ENCODE measurements around the gene ISG15. TPM values are rescaled to one million over a fixed set of nuclear protein-coding genes. Genes with fewer than 3 reads are reported as not detected.

ISG15 gene
- total and polyA plus RNA-seq, 2 of the 13 experiments (the other 11 are each of a cell fraction or from before 2014, with no cell fraction given): 42.1 to 54.9 TPM

DNA sequence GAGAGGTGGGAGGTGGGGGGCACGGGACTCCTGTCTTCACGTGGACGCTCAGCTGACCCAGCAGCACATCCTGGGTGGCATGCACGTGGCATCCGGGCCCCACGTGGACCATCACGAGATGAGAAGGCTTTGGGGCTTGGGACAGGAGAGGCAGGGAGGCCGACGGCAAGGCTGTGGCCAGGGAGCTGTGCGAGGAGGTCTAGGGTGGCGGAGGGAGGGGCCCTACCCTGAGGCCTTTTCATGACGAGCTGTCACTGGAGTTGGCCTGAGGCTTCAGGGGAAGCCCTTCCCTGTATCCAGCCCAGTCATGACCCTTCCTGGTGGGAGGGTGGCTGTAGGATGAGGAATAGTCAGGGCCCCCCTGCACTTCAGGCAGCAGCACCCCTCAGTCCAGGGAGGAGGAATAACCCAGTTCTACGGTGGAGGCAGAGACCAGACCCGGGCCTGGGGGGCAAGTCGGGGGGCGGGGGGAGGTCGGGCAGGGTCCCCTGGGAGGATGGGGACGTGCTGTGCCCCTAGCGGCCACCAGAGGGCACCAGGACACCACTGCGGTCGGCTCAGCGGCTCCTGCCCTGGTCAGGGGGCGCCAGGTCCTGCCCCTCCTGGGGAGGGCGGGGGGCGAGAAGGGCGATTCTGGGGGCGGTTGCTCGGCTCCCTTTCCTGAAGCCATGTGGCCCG lies 29.4 kb upstream of the ISG15 start (continued):
- TF ChIP-seq, protein P1, sequence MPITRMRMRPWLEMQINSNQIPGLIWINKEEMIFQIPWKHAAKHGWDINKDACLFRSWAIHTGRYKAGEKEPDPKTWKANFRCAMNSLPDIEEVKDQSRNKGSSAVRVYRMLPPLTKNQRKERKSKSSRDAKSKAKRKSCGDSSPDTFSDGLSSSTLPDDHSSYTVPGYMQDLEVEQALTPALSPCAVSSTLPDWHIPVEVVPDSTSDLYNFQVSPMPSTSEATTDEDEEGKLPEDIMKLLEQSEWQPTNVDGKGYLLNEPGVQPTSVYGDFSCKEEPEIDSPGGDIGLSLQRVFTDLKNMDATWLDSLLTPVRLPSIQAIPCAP (CRISPR knock-in tag; IDR thresholded peaks at IDR 0.05; ENCODE audit: low read depth): no peak
- TF ChIP-seq HDAC6 (IDR thresholded peaks at IDR 0.05; ENCODE audit: low read depth, low read length): no peak
- TF ChIP-seq, protein P2, sequence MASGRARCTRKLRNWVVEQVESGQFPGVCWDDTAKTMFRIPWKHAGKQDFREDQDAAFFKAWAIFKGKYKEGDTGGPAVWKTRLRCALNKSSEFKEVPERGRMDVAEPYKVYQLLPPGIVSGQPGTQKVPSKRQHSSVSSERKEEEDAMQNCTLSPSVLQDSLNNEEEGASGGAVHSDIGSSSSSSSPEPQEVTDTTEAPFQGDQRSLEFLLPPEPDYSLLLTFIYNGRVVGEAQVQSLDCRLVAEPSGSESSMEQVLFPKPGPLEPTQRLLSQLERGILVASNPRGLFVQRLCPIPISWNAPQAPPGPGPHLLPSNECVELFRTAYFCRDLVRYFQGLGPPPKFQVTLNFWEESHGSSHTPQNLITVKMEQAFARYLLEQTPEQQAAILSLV (CRISPR knock-in tag; IDR thresholded peaks at IDR 0.05; ENCODE audit: borderline replicate concordance): no peak
- no peak for TF ChIP-seq ZNF160 (CRISPR knock-in tag; IDR thresholded peaks at IDR 0.05)
- no peak for TF ChIP-seq JUND (CRISPR knock-in tag; IDR thresholded peaks at IDR 0.05)
- no peak for TF ChIP-seq FOXA1 (IDR thresholded peaks at IDR 0.05)
- TF ChIP-seq FOXA1 (CRISPR knock-in tag; IDR thresholded peaks at IDR 0.05): no peak
- no peak for TF ChIP-seq RBFOX2 (IDR thresholded peaks at IDR 0.05; ENCODE audit: low read depth, low read length)
- TF ChIP-seq, protein P3, sequence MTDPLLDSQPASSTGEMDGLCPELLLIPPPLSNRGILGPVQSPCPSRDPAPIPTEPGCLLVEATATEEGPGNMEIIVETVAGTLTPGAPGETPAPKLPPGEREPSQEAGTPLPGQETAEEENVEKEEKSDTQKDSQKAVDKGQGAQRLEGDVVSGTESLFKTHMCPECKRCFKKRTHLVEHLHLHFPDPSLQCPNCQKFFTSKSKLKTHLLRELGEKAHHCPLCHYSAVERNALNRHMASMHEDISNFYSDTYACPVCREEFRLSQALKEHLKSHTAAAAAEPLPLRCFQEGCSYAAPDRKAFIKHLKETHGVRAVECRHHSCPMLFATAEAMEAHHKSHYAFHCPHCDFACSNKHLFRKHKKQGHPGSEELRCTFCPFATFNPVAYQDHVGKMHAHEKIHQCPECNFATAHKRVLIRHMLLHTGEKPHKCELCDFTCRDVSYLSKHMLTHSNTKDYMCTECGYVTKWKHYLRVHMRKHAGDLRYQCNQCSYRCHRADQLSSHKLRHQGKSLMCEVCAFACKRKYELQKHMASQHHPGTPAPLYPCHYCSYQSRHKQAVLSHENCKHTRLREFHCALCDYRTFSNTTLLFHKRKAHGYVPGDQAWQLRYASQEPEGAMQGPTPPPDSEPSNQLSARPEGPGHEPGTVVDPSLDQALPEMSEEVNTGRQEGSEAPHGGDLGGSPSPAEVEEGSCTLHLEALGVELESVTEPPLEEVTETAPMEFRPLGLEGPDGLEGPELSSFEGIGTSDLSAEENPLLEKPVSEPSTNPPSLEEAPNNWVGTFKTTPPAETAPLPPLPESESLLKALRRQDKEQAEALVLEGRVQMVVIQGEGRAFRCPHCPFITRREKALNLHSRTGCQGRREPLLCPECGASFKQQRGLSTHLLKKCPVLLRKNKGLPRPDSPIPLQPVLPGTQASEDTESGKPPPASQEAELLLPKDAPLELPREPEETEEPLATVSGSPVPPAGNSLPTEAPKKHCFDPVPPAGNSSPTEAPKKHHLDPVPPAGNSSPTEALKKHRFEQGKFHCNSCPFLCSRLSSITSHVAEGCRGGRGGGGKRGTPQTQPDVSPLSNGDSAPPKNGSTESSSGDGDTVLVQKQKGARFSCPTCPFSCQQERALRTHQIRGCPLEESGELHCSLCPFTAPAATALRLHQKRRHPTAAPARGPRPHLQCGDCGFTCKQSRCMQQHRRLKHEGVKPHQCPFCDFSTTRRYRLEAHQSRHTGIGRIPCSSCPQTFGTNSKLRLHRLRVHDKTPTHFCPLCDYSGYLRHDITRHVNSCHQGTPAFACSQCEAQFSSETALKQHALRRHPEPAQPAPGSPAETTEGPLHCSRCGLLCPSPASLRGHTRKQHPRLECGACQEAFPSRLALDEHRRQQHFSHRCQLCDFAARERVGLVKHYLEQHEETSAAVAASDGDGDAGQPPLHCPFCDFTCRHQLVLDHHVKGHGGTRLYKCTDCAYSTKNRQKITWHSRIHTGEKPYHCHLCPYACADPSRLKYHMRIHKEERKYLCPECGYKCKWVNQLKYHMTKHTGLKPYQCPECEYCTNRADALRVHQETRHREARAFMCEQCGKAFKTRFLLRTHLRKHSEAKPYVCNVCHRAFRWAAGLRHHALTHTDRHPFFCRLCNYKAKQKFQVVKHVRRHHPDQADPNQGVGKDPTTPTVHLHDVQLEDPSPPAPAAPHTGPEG (CRISPR knock-in tag; IDR thresholded peaks at IDR 0.05): no peak
- TF ChIP-seq, protein P4, sequence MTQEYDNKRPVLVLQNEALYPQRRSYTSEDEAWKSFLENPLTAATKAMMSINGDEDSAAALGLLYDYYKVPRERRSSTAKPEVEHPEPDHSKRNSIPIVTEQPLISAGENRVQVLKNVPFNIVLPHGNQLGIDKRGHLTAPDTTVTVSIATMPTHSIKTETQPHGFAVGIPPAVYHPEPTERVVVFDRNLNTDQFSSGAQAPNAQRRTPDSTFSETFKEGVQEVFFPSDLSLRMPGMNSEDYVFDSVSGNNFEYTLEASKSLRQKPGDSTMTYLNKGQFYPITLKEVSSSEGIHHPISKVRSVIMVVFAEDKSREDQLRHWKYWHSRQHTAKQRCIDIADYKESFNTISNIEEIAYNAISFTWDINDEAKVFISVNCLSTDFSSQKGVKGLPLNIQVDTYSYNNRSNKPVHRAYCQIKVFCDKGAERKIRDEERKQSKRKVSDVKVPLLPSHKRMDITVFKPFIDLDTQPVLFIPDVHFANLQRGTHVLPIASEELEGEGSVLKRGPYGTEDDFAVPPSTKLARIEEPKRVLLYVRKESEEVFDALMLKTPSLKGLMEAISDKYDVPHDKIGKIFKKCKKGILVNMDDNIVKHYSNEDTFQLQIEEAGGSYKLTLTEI (CRISPR knock-in tag; conservative IDR thresholded peaks at IDR 0.05): no peak
- no peak for TF ChIP-seq POLR2AphosphoS2 (IDR thresholded peaks at IDR 0.05; ENCODE audit: low read depth, low read length)
- TF ChIP-seq PHF5A (CRISPR knock-in tag; IDR thresholded peaks at IDR 0.05; ENCODE audit: low read depth, unreplicated experiment): no peak
- no peak; the same call in 1 of the 2 replicates for TF ChIP-seq NFKB2 (CRISPR knock-in tag; IDR thresholded peaks at IDR 0.05; ENCODE audit: borderline replicate concordance)
- TF ChIP-seq, protein P5, sequence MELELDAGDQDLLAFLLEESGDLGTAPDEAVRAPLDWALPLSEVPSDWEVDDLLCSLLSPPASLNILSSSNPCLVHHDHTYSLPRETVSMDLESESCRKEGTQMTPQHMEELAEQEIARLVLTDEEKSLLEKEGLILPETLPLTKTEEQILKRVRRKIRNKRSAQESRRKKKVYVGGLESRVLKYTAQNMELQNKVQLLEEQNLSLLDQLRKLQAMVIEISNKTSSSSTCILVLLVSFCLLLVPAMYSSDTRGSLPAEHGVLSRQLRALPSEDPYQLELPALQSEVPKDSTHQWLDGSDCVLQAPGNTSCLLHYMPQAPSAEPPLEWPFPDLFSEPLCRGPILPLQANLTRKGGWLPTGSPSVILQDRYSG (CRISPR knock-in tag; IDR thresholded peaks at IDR 0.05): no peak
- TF ChIP-seq ZMYM4 (CRISPR knock-in tag; IDR thresholded peaks at IDR 0.05): no peak
- TF ChIP-seq BHLHE40 (IDR thresholded peaks at IDR 0.05; ENCODE audit: low read length): no peak
- no peak for TF ChIP-seq ZNF12 (CRISPR knock-in tag; IDR thresholded peaks at IDR 0.05)
- no peak for TF ChIP-seq ZNF441 (CRISPR knock-in tag; IDR thresholded peaks at IDR 0.05; ENCODE audit: borderline replicate concordance)
- no peak for TF ChIP-seq NKX3-1 (CRISPR knock-in tag; IDR thresholded peaks at IDR 0.05)
- TF ChIP-seq RFX5 (IDR thresholded peaks at IDR 0.05; ENCODE audit: low read depth, low read length): no peak

Data from HepG2 (cell line).